B cell (primary cell): ENCODE data around the gene TMEM182.

Experiments
- EZH2 ChIP-seq: IDR thresholded peaks from 2 replicates; pipeline ENCODE4 v1.6.1; 2012; ENCODE audit warnings: borderline replicate concordance, low read depth, mild to moderate bottlenecking, moderate library complexity, low read length; ENCODE audit not compliant: insufficient read depth, poor library complexity, severe bottlenecking
- TF ChIP-seq, protein P1 (sequence below): fragments of 200-600 bp; IDR thresholded peaks from one replicate; pipeline ENCODE4 v1.8.0; 2022; ENCODE audit warnings: antibody characterized with exemption, mild to moderate bottlenecking

DNA sequence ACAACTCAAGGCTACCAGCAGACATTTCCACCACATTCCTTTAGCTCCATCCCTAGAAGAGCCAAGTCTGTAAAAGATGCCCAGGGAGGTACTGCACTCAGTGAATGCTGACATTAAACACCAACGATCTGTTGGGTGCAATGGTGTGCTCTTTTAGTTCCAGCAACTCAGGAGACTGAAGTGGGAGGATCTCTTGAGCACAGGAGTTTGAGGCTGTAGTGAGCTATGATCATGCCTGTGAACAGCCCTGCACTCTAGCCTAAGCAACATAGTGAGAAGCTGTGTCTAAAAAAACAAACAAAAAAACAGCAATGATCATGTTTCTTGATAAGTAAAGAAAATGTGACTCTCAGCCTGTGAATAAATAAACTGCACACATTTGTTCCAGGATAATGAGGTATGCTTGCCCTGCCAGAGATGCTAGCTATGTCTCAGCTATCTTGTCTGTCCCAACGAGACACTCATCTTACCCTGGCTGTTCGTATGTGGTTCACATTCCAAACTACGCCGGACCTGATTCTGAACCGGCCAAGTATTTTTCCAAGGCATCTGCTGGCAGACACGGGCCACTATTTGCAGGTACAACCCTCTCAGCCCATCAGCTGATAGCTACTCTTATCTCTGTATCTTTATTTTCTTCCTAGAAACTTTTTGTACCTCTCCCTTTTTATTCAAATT, 21.8 kb downstream of the TMEM182 start:
- TF ChIP-seq, protein P1, sequence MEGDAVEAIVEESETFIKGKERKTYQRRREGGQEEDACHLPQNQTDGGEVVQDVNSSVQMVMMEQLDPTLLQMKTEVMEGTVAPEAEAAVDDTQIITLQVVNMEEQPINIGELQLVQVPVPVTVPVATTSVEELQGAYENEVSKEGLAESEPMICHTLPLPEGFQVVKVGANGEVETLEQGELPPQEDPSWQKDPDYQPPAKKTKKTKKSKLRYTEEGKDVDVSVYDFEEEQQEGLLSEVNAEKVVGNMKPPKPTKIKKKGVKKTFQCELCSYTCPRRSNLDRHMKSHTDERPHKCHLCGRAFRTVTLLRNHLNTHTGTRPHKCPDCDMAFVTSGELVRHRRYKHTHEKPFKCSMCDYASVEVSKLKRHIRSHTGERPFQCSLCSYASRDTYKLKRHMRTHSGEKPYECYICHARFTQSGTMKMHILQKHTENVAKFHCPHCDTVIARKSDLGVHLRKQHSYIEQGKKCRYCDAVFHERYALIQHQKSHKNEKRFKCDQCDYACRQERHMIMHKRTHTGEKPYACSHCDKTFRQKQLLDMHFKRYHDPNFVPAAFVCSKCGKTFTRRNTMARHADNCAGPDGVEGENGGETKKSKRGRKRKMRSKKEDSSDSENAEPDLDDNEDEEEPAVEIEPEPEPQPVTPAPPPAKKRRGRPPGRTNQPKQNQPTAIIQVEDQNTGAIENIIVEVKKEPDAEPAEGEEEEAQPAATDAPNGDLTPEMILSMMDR, result no peak
- TF ChIP-seq EZH2, result no peak
